ENCODE data around the gene ZNF365. TPM values are rescaled to one million over a fixed set of nuclear protein-coding genes. Genes with fewer than 3 reads are reported as not detected.
"Not testable (repeated sequence)": the region's sequence is repeated elsewhere in the genome, so short reads cannot be mapped to it uniquely, and the experiment has no call there.

Gene ZNF365
- 0.18 TPM for total RNA-seq

- ATAC-seq (peak; percentile 59), DNase-seq (ENCODE audit: low spot score) (peak; percentile 58)
- intact Hi-C loops (cut with DNase I): no loop called here
Measured at GRCh38 chr10:62373995-62374861, at the start of gene ZNF365. TSS of gene ZNF365 (plus strand) at chr10:62374369. CDS start at chr10:62376194, 1,825 bp downstream.

- intact Hi-C loops (cut with DNase I): no loop called here
- ATAC-seq: no peak
- no peak for DNase-seq (ENCODE audit: low spot score)
Measured at GRCh38 chr10:62326176-62326575, 48.0 kb upstream of the ZNF365 start.

- no peak for ATAC-seq
- intact Hi-C loops (cut with DNase I): no loop called here
- DNase-seq (ENCODE audit: low spot score): no peak
Measured at GRCh38 chr10:62327885-62328284, 46.3 kb upstream of the ZNF365 start.

GRCh38 chr10:62330213-62330612 lies 44.0 kb upstream of the ZNF365 start:
- DNase-seq (ENCODE audit: low spot score) (no peak), ATAC-seq (no peak)
- intact Hi-C loops (cut with DNase I): no loop called here

- intact Hi-C loops (cut with DNase I): no loop called here
- no peak for DNase-seq (ENCODE audit: low spot score)
Measured at GRCh38 chr10:62332406-62332805, 41.8 kb upstream of the ZNF365 start.

GRCh38 chr10:62333135-62333889 lies 40.9 kb upstream of the ZNF365 start:
- DNase-seq (ENCODE audit: low spot score) (no peak), ATAC-seq (no peak)
- intact Hi-C loops (cut with DNase I): no loop called here

More at GRCh38 chr10:62332406-62332805, 41.8 kb upstream of the ZNF365 start:
- no peak for ATAC-seq

- ATAC-seq (no peak), DNase-seq (ENCODE audit: low spot score) (no peak)
- intact Hi-C loops (cut with DNase I): no loop called here
Measured at GRCh38 chr10:62333988-62334682, 40.0 kb upstream of the ZNF365 start.

- DNase-seq (ENCODE audit: low spot score) (no peak), ATAC-seq (no peak)
- intact Hi-C loops (cut with DNase I): no loop called here
Measured at GRCh38 chr10:62335326-62335725, 38.8 kb upstream of the ZNF365 start.

- ATAC-seq: no peak
- intact Hi-C loops (cut with DNase I): no loop called here
- no peak for DNase-seq (ENCODE audit: low spot score)
Measured at GRCh38 chr10:62336404-62336803, 37.8 kb upstream of the ZNF365 start.

- DNase-seq (ENCODE audit: low spot score): no peak
- intact Hi-C loops (cut with DNase I): no loop called here
- ATAC-seq: no peak
Measured at GRCh38 chr10:62341419-62341818, 32.8 kb upstream of the ZNF365 start.

GRCh38 chr10:62343000-62343399 lies 31.2 kb upstream of the ZNF365 start:
- DNase-seq (ENCODE audit: low spot score) (no peak), ATAC-seq (no peak)
- intact Hi-C loops (cut with DNase I): no loop called here

- ATAC-seq (no peak), DNase-seq (ENCODE audit: low spot score) (no peak)
- intact Hi-C loops (cut with DNase I): no loop called here
Measured at GRCh38 chr10:62348029-62348428, 26.1 kb upstream of the ZNF365 start.

GRCh38 chr10:62352356-62352970 lies 21.7 kb upstream of the ZNF365 start:
- no peak for DNase-seq (ENCODE audit: low spot score)
- intact Hi-C loops (cut with DNase I): no loop called here
- no peak for ATAC-seq

- no peak for DNase-seq (ENCODE audit: low spot score)
- ATAC-seq: no peak
- intact Hi-C loops (cut with DNase I): no loop called here
Measured at GRCh38 chr10:62354916-62355315, 19.3 kb upstream of the ZNF365 start.

GRCh38 chr10:62356447-62356846 lies 17.7 kb upstream of the ZNF365 start:
- no peak for DNase-seq (ENCODE audit: low spot score)
- intact Hi-C loops (cut with DNase I): no loop called here
- no peak for ATAC-seq

- intact Hi-C loops (cut with DNase I); ATAC-seq; DNase-seq (ENCODE audit: low spot score): not testable (repeated sequence)
Measured at GRCh38 chr10:62358151-62358550, 16.0 kb upstream of the ZNF365 start.

GRCh38 chr10:62373639-62373994 lies 552 bp upstream of the ZNF365 start:
- intact Hi-C loops (cut with DNase I): no loop called here
- ATAC-seq: no peak
- DNase-seq (ENCODE audit: low spot score): no peak

- intact Hi-C loops (cut with DNase I): no loop called here
- peak; percentile 21 for ATAC-seq
- no peak for DNase-seq (ENCODE audit: low spot score)
Measured at GRCh38 chr10:62374862-62375710, 917 bp downstream of the ZNF365 start.
